ENCODE data around the gene FKBP4. TPM values are rescaled to one million over a fixed set of nuclear protein-coding genes. Genes with fewer than 3 reads are reported as not detected.

FKBP4 gene
- total and polyA plus RNA-seq, 3 donors from 2014 or later = 64.2 to 154 (median 74.9) TPM

GRCh38 chr12:2791089-2791488 lies 3.7 kb upstream of the FKBP4 start:
- Histone ChIP-seq H3K9me3 (no peaks in the 10 kb centered on the region), H3K4me3 (no peak overlapping the region), H3K27me3 (no peaks in the 10 kb centered on the region), H3K27ac (no peak overlapping the region), H3K36me3 (ENCODE audit: low read depth, missing control alignments) (no peaks in the 10 kb centered on the region), H3K4me1 (peaks cover 3% of the 10 kb centered on the region)
- WGBS, 2 donors = 55 to 84% methylated on average over 6 of the region's 6 CpGs
- no peak for DNase-seq
- TF ChIP-seq CTCF (IDR thresholded peaks at IDR 0.05) (no peak), POLR2A (IDR thresholded peaks at IDR 0.05) (no peak)
- intact Hi-C loops (cut with DNase I; ENCODE audit: low total_unique reads) = no loop called here

- H3K4me1 ChIP-seq = peaks cover 16% of the 10 kb centered on the region
Measured at GRCh38 chr12:2792671-2793500, 1.9 kb upstream of the FKBP4 start.

GRCh38 chr12:2793561-2793960 lies 1.2 kb upstream of the FKBP4 start:
- no peaks in the 10 kb centered on the region for H3K36me3 ChIP-seq (ENCODE audit: low read depth, missing control alignments)
- 40 to 78% methylated on average over 21 of the region's 21 CpGs for WGBS, 2 donors
- peak overlapping the region in 1 of 2 donors; percentile 90 for H3K27ac ChIP-seq
- H3K4me1 ChIP-seq = peaks cover 19% of the 10 kb centered on the region
- no peaks in the 10 kb centered on the region for H3K9me3 ChIP-seq
- intact Hi-C loops (cut with DNase I; ENCODE audit: low total_unique reads) = no loop called here
- H3K4me3 ChIP-seq = peak overlapping the region; percentile 65 to 77
- no peaks in the 10 kb centered on the region for H3K27me3 ChIP-seq
- TF ChIP-seq CTCF (IDR thresholded peaks at IDR 0.05) = no peak
- TF ChIP-seq POLR2A (IDR thresholded peaks at IDR 0.05) = no peak
- no peak for DNase-seq

More at GRCh38 chr12:2792671-2793500, 1.9 kb upstream of the FKBP4 start:
- no peaks in the 10 kb centered on the region for H3K9me3 ChIP-seq
- H3K36me3 ChIP-seq (ENCODE audit: low read depth, missing control alignments) = no peaks in the 10 kb centered on the region
- H3K27ac ChIP-seq = no peak overlapping the region
- 60 to 72% methylated on average over 25 of the region's 25 CpGs for WGBS, 2 donors
- peak overlapping the region in 1 of 2 donors; percentile 65 for H3K4me3 ChIP-seq
- no peak for DNase-seq
- intact Hi-C loops (cut with DNase I; ENCODE audit: low total_unique reads) = no loop called here
- H3K27me3 ChIP-seq = no peaks in the 10 kb centered on the region
- TF ChIP-seq POLR2A (IDR thresholded peaks at IDR 0.05) (no peak), CTCF (IDR thresholded peaks at IDR 0.05) (no peak)

- peak overlapping the region; percentile 65 to 77 for H3K4me3 ChIP-seq
- H3K9me3 ChIP-seq = no peaks in the 10 kb centered on the region
- H3K27me3 ChIP-seq = no peaks in the 10 kb centered on the region
- intact Hi-C loops (cut with DNase I; ENCODE audit: low total_unique reads) = no loop called here
- peak overlapping the region; percentile 79 to 90 for H3K27ac ChIP-seq
- H3K36me3 ChIP-seq (ENCODE audit: low read depth, missing control alignments) = no peaks in the 10 kb centered on the region
- TF ChIP-seq POLR2A (IDR thresholded peaks at IDR 0.05) (no peak), CTCF (IDR thresholded peaks at IDR 0.05) (no peak)
- peak; percentile 29 for DNase-seq
- H3K4me1 ChIP-seq = peaks cover 19% of the 10 kb centered on the region
- 5 to 6% methylated on average over 24 to 45 of the region's 49 CpGs for WGBS, 2 donors
Measured at GRCh38 chr12:2794191-2794735, 507 bp upstream of the FKBP4 start.
